ENCODE measurements around the gene OR2T34.
"Not testable (repeated sequence)": the region's sequence is repeated elsewhere in the genome, so short reads cannot be mapped to it uniquely, and the experiment has no call there.

OR2T34 gene

GRCh38 chr1:248574657-248575056 is at the start of gene OR2T34:
OR2T34 (minus strand) TSS chr1:248574757; CDS start chr1:248574757, 0 bp downstream.
- not testable (repeated sequence) for DNase-seq

- no peak for DNase-seq
Observed at GRCh38 chr1:248622570-248623001, 48.0 kb upstream of the OR2T34 start.

GRCh38 chr1:248621770-248622169 is 47.2 kb upstream of the OR2T34 start:
- DNase-seq: no peak

GRCh38 chr1:248618878-248619277 is 44.3 kb upstream of the OR2T34 start:
- DNase-seq: peak; percentile 65 to 73

GRCh38 chr1:248618119-248618518 is 43.6 kb upstream of the OR2T34 start:
- no peak for DNase-seq

- no peak for DNase-seq
Observed at GRCh38 chr1:248613742-248614141, 39.2 kb upstream of the OR2T34 start.

- peak; percentile 23 to 32 for DNase-seq
Observed at GRCh38 chr1:248611883-248612414, 37.4 kb upstream of the OR2T34 start.

- no peak for DNase-seq
Observed at GRCh38 chr1:248610301-248610700, 35.7 kb upstream of the OR2T34 start.

- no peak for DNase-seq
Observed at GRCh38 chr1:248599396-248599795, 24.8 kb upstream of the OR2T34 start.

GRCh38 chr1:248597589-248597988 is 23.0 kb upstream of the OR2T34 start, which contains the start of gene OR2T10:
OR2T10 (minus strand) TSS chr1:248597700; CDS start chr1:248593768, 3,932 bp downstream.
- DNase-seq: no peak

GRCh38 chr1:248596615-248597014 is 22.1 kb upstream of the OR2T34 start:
- DNase-seq: no peak

GRCh38 chr1:248593226-248593625 is 18.7 kb upstream of the OR2T34 start:
- no peak for DNase-seq

GRCh38 chr1:248592655-248593054 is 18.1 kb upstream of the OR2T34 start:
- no peak for DNase-seq

- no peak for DNase-seq
Observed at GRCh38 chr1:248590055-248590454, 15.5 kb upstream of the OR2T34 start.

- no peak for DNase-seq
Observed at GRCh38 chr1:248589334-248589733, 14.8 kb upstream of the OR2T34 start.

GRCh38 chr1:248585266-248585665 is 10.7 kb upstream of the OR2T34 start:
- no peak for DNase-seq

GRCh38 chr1:248576260-248576980 is 1.9 kb upstream of the OR2T34 start:
- DNase-seq: no peak

GRCh38 chr1:248573856-248574255 is 701 bp downstream of the OR2T34 start:
- DNase-seq: not testable (repeated sequence)

GRCh38 chr1:248572049-248572448 is 2.5 kb downstream of the OR2T34 start:
- not testable (repeated sequence) for DNase-seq

- not testable (repeated sequence) for DNase-seq
Observed at GRCh38 chr1:248570811-248571210, 3.7 kb downstream of the OR2T34 start.

GRCh38 chr1:248569049-248569448 is 5.5 kb downstream of the OR2T34 start:
- DNase-seq: not testable (repeated sequence)

GRCh38 chr1:248565530-248566373 is 8.8 kb downstream of the OR2T34 start:
- peak; percentile 24 to 25 for DNase-seq

- not testable (repeated sequence) for DNase-seq
Observed at GRCh38 chr1:248562672-248563071, 11.9 kb downstream of the OR2T34 start, which contains the start of gene OR2T29. OR2T29 (minus strand) TSS chr1:248562772; CDS start chr1:248559491, 3,281 bp downstream.
